HEK293 (cell line): Measurements from ENCODE around the gene C4orf54.

ENCODE experiments used
- CTCF ChIA-PET: fragments of 350-600 bp; formaldehyde crosslinking; extraction: SDS; loops from one replicate; lab custom pipeline; 2021; ENCODE audit warnings: antibody characterized with exemption; lab: Yijun Ruan, JAX
- POLR2A ChIA-PET: fragments of 300-600 bp; formaldehyde crosslinking; extraction: SDS; loops from one replicate; lab custom pipeline; 2020; ENCODE audit warnings: antibody characterized with exemption, inconsistent platforms; lab: Yijun Ruan, JAX
- H3K27ac ChIP-seq: fragments of 200-500 bp; sonication (Bioruptor generic); 2 replicates; pipeline ENCODE4 v1.5.1; 2014; ENCODE audit warnings: low read depth, low read length, control low read depth, inconsistent platforms; ENCODE audit errors: extremely low read depth
- H3K36me3 ChIP-seq, 2 experiments: fragments of 200-500 bp in 1 of 2; sonication (Bioruptor generic) in 1 of 2; 1 replicate in 1 of 2; 2 replicates in 1 of 2; pipeline ENCODE4 v1.5.1; 2014 to 2017; ENCODE audit warnings: inconsistent platforms in 2 of 2, low read length in 2 of 2; ENCODE audit not compliant: control insufficient read depth in 2 of 2, insufficient read depth in 1 of 2
- H3K4me1 ChIP-seq: fragments of 200-500 bp; sonication (Bioruptor generic); 2 replicates; pipeline ENCODE4 v1.5.1; 2014; ENCODE audit warnings: mild to moderate bottlenecking, low read length, inconsistent platforms; ENCODE audit not compliant: control insufficient read depth, insufficient read depth
- H3K4me3 ChIP-seq: 2 replicates; pipeline ENCODE4 v1.5.1; 2011; ENCODE audit warnings: low read depth, mild to moderate bottlenecking, control low read depth, low read length, moderate library complexity
- H3K9me3 ChIP-seq: fragments of 200-500 bp; sonication (Bioruptor generic); 2 replicates; pipeline ENCODE4 v1.5.1; 2014; ENCODE audit warnings: low read depth, low read length, inconsistent platforms; ENCODE audit not compliant: control insufficient read depth, insufficient read depth
- AEBP2 ChIP-seq: fragments of 450-650 bp; formaldehyde crosslinking; IDR thresholded peaks from 2 replicates; pipeline ENCODE4 v1.5.1; 2016; ENCODE audit warnings: missing biosample characterization, missing genetic modification characterization, borderline replicate concordance
- KLF16 ChIP-seq: fragments of 450-650 bp; formaldehyde crosslinking; IDR thresholded peaks from 2 replicates; pipeline ENCODE4 v1.5.1; 2017; ENCODE audit warnings: missing biosample characterization, missing genetic modification characterization
- PATZ1 ChIP-seq: fragments of 450-650 bp; formaldehyde crosslinking; IDR thresholded peaks from 2 replicates; pipeline ENCODE4 v1.5.1; 2016; ENCODE audit warnings: missing biosample characterization, missing genetic modification characterization
- SP3 ChIP-seq: fragments of 450-650 bp; formaldehyde crosslinking; IDR thresholded peaks from 2 replicates; pipeline ENCODE4 v1.5.1; 2016; ENCODE audit warnings: missing biosample characterization, missing genetic modification characterization
- TCF7L2 ChIP-seq: IDR thresholded peaks from 2 replicates; pipeline ENCODE4 v1.6.1; 2011; ENCODE audit warnings: low read depth, mild to moderate bottlenecking, inconsistent platforms, low read length, moderate library complexity, borderline replicate concordance
- TSHZ1 ChIP-seq: fragments of 450-650 bp; formaldehyde crosslinking; IDR thresholded peaks from 2 replicates; pipeline ENCODE4 v1.5.1; 2016; ENCODE audit warnings: missing biosample characterization, missing genetic modification characterization, borderline replicate concordance
- ZFP3 ChIP-seq: fragments of 450-650 bp; formaldehyde crosslinking; IDR thresholded peaks from 2 replicates; pipeline ENCODE4 v1.5.1; 2016; ENCODE audit warnings: low read depth, missing biosample characterization, missing genetic modification characterization
- ZNF175 ChIP-seq: fragments of 450-650 bp; formaldehyde crosslinking; IDR thresholded peaks from 2 replicates; pipeline ENCODE4 v1.5.1; 2016; ENCODE audit warnings: missing biosample characterization, missing genetic modification characterization
- ZNF292 ChIP-seq: fragments of 450-650 bp; formaldehyde crosslinking; IDR thresholded peaks from 2 replicates; pipeline ENCODE4 v1.5.1; 2016; ENCODE audit warnings: low read depth, missing biosample characterization, missing genetic modification characterization, borderline replicate concordance
- ZNF341 ChIP-seq: fragments of 450-650 bp; formaldehyde crosslinking; IDR thresholded peaks from 2 replicates; pipeline ENCODE4; 2016; ENCODE audit warnings: low read depth, missing biosample characterization, missing genetic modification characterization
- ZNF350 ChIP-seq: fragments of 450-650 bp; formaldehyde crosslinking; IDR thresholded peaks from 2 replicates; pipeline ENCODE4 v1.5.0; 2017; ENCODE audit warnings: missing biosample characterization, mild to moderate bottlenecking, missing genetic modification characterization
- ZNF416 ChIP-seq: fragments of 450-650 bp; formaldehyde crosslinking; IDR thresholded peaks from 2 replicates; pipeline ENCODE4 v1.5.1; 2016; ENCODE audit warnings: missing biosample characterization, missing genetic modification characterization
- ZNF530 ChIP-seq: fragments of 450-650 bp; formaldehyde crosslinking; IDR thresholded peaks from 2 replicates; pipeline ENCODE4 v1.5.1; 2016; ENCODE audit warnings: low read depth, missing biosample characterization, missing genetic modification characterization
- ZNF558 ChIP-seq: fragments of 450-650 bp; formaldehyde crosslinking; IDR thresholded peaks from 2 replicates; pipeline ENCODE4 v1.5.1; 2016; ENCODE audit warnings: missing biosample characterization, missing genetic modification characterization
- ZNF624 ChIP-seq: fragments of 450-650 bp; formaldehyde crosslinking; IDR thresholded peaks from 2 replicates; pipeline ENCODE4 v1.5.1; 2017; ENCODE audit warnings: missing biosample characterization, missing genetic modification characterization
- ZNF654 ChIP-seq: fragments of 450-650 bp; formaldehyde crosslinking; IDR thresholded peaks from 2 replicates; pipeline ENCODE4 v1.5.1; 2016; ENCODE audit warnings: low read depth, missing biosample characterization, missing genetic modification characterization
- ZNF670 ChIP-seq: fragments of 450-650 bp; formaldehyde crosslinking; IDR thresholded peaks from 2 replicates; pipeline ENCODE4 v1.5.1; 2016; ENCODE audit warnings: missing biosample characterization, missing genetic modification characterization, low read depth
- ZNF76 ChIP-seq: fragments of 450-650 bp; formaldehyde crosslinking; IDR thresholded peaks from 2 replicates; pipeline ENCODE4; 2016; ENCODE audit warnings: low read depth, missing biosample characterization, missing genetic modification characterization, borderline replicate concordance
- ZNF830 ChIP-seq: fragments of 450-650 bp; IDR thresholded peaks from 2 replicates; pipeline ENCODE4 v1.5.0; 2018; ENCODE audit warnings: missing biosample characterization, missing genetic modification characterization, low read depth, mild to moderate bottlenecking, moderate library complexity
- ZSCAN16 ChIP-seq: fragments of 450-650 bp; formaldehyde crosslinking; IDR thresholded peaks from 2 replicates; pipeline ENCODE4 v1.5.1; 2016; ENCODE audit warnings: missing biosample characterization, missing genetic modification characterization

C4orf54 gene

GRCh38 chr4:99645036-99645435 is 12.6 kb downstream of the C4orf54 start (continued):
- TF ChIP-seq ZNF530 (tag by site-specific recombination) = no peak
- no peak for TF ChIP-seq ZNF350 (tag by site-specific recombination)
- no peak for TF ChIP-seq TCF7L2
- TF ChIP-seq ZNF341 (tag by site-specific recombination) = no peak
- TF ChIP-seq ZNF416 (tag by site-specific recombination) = no peak
- TF ChIP-seq KLF16 (tag by site-specific recombination) = no peak

GRCh38 chr4:99644453-99644852 is 13.2 kb downstream of the C4orf54 start:
- ChIA-PET CTCF (interaction anchor here (1.1 kb wide), 1 partner anchor 164 kb away, joined by 4 read pairs; no protein-coding TSS in a partner anchor), POLR2A (no interaction called here)
- Histone ChIP-seq H3K9me3 (no peaks in the 10 kb centered on the region), H3K4me1 (no peaks in the 10 kb centered on the region), H3K4me3 (no peak overlapping the region), H3K27ac (no peak overlapping the region), H3K36me3 (no peaks in the 10 kb centered on the region)
- no peak for TF ChIP-seq ZNF76 (tag by site-specific recombination)
- no peak for TF ChIP-seq ZNF558 (tag by site-specific recombination)
- no peak for TF ChIP-seq ZNF292
- TF ChIP-seq AEBP2 (tag by site-specific recombination) = no peak
- TF ChIP-seq ZSCAN16 (tag by site-specific recombination) = no peak
- no peak for TF ChIP-seq ZNF654 (tag by site-specific recombination)
- TF ChIP-seq ZNF175 (tag by site-specific recombination) = no peak
- TF ChIP-seq PATZ1 = no peak
- TF ChIP-seq SP3 (tag by site-specific recombination) = no peak
- no peak for TF ChIP-seq ZNF624 (tag by site-specific recombination)
- TF ChIP-seq ZFP3 (tag by site-specific recombination) = no peak
- TF ChIP-seq TSHZ1 (tag by site-specific recombination) = no peak
- no peak for TF ChIP-seq ZNF830 (tag by site-specific recombination)
- TF ChIP-seq ZNF670 = no peak
